Measurements from ENCODE around the gene POLRMT.
"Not testable (repeated sequence)": the region's sequence is repeated elsewhere in the genome, so short reads cannot be mapped to it uniquely, and the experiment has no call there.

POLRMT gene

DNA sequence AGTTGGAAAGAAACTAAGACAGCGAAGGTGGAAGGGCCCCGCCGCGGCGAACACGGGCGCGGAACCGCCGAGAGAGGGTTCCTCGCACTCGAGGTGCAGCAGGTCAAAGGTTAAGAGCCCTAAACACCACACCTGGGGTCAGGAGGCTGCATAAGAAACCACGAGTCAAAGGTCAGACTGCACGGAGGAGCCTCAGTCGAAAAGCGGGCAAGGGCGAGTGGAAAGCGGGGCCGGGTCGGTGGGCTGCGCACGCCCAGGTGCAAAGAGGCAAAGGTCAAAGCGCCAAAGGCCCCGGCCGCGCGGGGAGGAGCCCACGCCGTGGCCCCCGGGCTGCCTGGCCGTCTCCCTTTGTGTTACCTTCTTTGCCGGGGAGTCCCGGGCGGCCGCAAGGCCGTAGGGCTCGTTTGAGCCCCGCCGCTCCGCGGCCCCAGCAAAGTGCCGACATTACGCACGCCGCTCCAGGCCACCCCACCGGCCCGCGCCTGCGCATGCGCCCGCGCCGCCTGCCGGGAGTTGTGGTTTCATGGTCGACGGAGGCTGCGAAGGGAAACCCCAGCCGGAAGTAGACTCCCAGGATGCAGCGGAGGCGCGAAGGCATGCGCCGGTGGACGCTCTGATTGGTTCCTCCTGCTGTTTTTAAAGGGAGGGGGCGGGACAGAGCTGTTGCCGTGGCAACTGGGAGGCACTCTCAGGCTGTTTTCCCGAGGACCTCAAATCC lies at the start of gene POLRMT:
POLRMT (minus strand) TSS at position 470 of the 718 bp plus-strand sequence; CDS start at position 445, 25 bp downstream.
- peak; percentile 94 for DNase-seq

DNA sequence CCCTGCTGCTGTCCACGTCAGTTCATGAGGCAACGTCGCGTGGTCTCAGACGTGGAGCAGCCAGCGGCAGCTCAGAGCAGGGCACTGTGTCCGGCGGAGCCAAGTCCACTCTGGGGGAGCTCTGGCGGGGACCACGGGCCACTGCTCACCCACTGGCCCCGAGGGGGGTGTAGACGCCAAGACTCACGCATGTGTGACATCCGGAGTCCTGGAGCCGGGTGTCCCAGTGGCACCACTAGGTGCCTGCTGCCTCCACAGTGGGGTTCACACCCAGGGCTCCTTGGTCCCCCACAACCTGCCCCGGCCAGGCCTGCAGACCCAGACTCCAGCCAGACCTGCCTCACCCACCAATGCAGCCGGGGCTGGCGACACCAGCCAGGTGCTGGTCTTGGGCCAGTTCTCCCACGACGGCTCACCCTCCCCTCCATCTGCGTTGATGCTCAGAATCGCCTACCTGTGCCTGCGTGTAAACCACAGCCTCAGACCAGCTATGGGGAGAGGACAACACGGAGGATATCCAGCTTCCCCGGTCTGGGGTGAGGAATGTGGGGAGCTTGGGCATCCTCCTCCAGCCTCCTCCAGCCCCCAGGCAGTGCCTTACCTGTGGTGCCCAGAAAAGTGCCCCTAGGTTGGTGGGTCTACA lies 49.5 kb upstream of the POLRMT start:
- DNase-seq: no peak

- DNase-seq: no peak
These were observed 48.0 kb upstream of the POLRMT start for GRCh38 chr19:681029-682019.

- peak; percentile 87 for DNase-seq
These were observed 47.1 kb upstream of the POLRMT start for GRCh38 chr19:680287-681028.

DNA sequence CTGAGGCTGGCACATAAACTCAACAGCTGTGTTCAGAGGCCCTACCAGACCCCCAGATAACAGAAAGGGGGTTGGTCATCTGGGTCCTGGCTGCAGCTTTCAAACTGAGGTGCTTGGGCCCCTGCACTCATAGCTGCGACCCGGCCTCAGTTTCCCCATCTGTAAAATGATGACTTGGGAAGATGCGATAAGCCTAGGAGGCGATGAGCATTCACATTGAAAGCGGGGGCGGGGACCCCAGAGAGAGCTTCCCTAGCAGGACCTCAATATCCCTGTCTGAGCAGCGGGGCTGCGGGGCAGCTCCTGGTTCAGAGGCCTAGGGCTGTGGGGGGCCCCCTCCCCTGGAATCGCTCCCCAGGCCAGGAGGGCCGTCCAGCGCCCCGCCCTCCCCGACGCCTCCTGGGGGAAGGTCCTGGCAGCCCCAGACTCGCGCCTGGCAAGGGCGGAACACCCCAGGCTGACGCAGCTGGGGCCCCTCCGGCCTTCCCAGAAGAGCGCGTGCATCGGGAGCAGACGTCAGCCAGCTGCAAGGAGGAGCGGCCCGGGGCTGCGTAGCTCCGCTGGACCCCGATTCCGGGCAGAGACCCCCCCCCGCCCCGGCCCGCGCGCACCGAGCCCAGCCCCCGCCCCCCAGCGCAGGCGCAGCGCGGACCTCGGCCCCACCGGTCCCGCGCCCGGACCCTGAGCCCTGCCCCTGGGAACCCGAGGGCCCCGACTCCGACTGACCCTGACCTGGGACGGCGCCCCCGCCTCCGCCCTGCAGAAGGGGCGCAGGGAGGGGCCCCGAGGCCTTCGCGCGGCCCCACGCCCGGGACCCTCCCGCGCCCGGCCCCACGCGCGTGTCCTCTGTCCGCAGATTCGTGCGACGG lies 46.3 kb upstream of the POLRMT start:
- DNase-seq: no peak

DNA sequence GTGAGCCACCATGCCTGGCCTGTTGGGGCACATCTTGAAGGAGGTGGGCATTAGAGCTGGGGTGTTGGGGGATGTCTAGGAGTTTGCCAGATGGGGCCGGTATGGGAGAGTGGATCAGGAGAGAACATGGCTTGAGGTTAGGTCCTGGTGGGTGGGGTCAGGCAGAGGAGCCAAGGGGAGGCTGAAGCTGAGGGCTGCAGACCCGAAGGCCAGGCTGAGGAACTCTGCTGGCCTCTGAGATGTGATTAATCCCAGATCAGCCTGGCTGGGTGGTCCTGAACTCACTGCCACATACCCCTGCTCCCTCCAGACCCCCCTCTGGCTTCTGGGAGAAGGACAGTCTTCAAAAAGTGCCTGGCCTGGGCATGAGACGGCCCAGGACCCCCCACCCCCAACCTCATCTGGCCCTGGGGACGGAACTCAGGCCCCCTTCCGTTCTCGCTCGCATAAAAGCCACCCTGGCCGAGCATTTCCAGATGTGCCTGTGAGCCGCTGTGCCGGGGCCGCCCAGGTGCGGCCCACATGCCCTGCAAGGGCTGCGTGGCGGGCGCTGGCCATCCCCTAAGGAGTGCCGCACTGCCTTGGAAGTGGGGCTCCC lies 45.6 kb upstream of the POLRMT start:
- no peak for DNase-seq

- DNase-seq: no peak
These were observed 44.5 kb upstream of the POLRMT start for GRCh38 chr19:677601-678436.

GRCh38 chr19:677201-677600 lies 43.9 kb upstream of the POLRMT start:
- DNase-seq: no peak

DNA sequence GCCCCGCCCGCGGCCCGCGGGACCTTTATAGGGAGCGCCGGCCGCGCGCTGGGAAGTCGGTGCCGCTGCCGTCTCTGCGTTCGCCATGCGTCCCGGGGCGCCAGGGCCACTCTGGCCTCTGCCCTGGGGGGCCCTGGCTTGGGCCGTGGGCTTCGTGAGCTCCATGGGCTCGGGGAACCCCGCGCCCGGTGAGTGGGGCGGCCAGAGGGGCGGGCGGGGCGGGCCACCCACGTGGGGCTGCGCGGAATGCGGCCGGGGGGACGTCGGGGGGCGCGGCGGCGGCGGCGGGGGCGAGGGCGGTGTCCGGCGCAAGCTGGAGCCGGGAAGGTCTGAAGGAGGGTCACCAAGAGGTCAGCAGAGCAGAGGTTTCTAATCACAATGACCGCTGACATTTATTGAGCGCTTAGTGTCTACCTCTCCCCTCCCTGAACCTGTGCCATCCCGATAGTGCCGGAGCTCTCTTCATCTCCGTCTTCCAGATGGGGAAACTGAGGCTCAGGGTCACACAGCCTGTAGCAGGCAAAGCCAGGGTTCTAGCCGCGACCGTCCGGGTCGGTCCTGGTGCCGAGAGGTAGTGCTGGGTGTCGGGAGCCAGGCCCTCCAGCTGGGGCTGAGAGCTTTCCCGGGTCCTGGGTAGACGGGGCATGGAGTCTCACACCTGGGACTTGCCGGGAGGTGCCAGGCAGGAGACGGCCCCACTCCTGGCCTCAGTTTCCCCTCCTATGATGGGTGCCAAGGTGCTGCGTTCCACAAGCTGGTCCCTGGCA lies 43.2 kb upstream of the POLRMT start, which contains the start of gene FSTL3:
FSTL3 (plus strand) TSS at position 54 of the 767 bp plus-strand sequence; CDS start at position 86, 32 bp downstream.
- DNase-seq: no peak

DNA sequence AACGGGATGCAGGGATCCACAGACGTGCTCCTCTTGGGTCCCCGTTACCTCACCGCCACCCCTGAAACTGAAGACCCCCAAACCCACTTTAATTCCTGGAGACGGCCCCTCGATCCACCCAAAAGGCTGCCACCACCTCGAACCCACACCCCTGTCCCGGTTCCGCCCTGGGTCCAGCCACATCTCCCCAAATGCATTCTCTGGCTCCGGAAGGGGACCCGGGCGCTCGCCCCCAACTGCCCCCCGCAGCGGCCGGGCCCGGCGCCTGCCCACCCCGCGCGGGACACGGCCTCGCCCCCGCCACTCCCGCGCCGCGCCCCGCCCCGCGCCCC lies 42.6 kb upstream of the POLRMT start:
- DNase-seq: no peak

- DNase-seq: no peak
These were observed 41.2 kb upstream of the POLRMT start for GRCh38 chr19:674282-675151.

DNA sequence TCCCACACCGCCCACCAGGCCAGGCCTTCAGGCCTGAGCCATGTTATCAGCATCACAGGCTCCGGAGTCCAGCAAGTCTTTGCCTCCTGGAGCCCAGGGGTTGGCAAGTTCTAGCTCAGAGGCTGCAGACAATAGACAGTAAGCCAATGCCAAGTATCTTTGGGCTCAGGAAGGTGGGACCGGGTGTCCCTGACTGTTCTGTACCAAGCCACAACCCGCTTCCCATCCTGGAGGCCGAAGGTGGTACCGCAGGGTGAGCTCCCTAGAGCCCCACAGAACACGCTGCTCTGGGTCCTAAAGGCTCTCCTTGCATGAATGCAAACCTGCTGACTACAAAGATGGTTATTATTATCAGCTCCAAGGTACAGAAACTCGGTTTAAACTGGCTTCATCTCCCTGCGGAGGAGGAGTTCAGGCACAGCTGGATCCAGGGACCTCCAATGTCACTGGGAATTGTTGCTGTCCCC lies 37.3 kb upstream of the POLRMT start:
- DNase-seq: no peak

DNA sequence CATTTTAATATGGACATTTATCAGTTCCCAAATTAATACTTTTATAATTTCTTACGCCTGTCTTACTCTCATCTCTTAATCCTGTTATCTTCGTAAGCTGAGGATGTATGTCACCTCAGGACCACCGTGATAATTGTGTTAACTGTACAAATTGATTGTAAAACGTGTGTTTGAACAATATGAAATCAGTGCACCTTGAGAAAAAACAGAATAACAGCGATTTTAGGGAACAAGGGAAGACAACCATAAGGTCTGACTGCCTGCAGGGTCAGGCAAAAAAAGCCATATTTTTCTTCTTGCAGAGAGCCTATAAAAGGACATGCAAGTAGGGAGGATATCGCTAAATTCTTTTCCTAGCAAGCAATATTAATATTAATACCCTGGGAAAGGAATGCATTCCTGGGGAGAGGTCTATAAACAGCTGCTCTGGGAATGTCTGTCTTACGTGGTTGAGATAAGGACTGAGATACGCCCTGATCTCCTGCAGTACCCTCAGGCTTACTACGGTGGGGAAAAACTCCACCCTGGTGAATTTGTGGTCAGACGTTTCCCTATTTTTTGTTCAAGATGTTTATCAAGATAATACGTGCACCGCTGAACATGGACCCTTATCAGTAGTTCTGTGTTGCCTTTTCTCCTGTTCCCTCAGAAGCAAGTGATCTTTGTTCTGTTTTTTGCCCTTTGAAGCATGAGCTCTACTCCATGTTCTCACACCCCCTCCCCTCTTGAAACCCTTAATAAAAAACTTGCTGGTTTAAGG lies 35.5 kb upstream of the POLRMT start:
- DNase-seq: not testable (repeated sequence)

DNA sequence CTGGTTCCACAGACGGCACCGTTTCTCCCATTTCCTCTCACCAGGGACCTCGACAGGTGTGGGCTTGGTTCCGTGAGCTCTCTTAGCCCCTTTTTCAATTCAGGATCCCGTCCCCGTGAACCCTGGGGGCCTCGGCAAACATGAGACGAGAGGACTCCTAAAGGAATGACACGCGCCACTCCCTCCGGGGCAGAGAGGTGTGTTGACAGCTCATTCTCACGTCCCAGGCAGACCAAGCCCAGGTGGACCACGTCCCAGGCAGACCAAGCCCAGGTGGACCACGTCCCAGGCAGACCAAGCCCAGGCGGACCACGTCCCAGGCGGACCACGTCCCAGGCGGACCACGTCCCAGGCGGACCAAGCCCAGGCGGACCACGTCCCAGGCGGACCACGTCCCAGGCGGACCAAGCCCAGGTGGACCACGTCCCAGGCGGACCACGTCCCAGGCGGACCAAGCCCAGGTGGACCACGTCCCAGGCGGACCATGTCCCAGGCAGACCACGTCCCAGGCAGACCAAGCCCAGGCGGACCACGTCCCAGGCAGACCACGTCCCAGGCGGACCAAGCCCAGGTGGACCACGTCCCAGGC lies 33.7 kb upstream of the POLRMT start:
- DNase-seq: not testable (repeated sequence)

DNA sequence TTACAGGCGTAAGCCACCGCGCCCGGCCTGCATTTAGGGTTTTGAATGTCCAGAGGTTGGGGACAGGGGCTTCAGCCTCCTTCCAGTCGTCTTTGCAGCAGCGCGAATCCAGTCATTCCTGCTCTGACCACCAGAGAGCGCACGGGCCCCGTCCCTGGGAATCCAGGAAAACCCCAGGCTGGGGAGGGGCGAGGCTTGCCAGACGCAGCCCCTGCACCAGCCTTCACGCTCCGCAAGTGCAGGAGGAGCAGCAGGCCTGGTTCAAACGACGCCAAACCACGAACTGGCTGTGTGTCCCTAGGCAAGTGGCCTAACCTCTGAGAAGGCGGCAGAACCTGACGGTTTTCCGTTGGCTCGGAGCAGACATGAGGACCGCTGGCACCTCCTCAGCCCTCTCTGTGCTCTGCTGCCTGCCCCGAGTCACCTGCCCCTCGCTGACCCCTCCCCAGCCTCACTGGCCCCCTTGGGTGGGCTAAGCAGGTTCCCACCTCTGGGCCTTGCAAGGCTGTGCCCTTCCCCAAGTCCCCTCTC lies 31.6 kb upstream of the POLRMT start:
- peak; percentile 19 for DNase-seq

DNA sequence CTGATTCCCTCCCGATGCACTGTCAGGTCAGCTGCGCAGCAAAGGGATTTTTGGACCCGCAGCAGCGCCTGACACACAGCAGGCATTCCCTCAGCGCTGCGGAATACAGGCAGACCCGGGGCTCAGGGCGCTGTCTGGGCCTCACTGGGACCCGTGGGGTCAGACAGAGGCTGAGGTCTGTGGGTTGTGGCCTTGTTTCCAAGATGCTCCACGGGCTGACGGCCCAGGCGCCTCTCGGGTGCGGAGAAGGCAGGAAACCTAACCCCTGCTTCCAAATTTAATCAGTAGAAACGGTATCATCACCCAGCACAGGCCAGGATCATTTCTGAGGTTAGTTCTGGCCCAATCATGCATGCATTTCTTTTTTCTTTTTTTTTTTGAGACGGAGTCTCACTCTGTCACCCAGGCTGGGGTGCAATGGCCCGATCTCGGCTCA lies 30.4 kb upstream of the POLRMT start:
- DNase-seq: no peak

Measured in NCI-H2227 treated with DMSO at 0.1 percent for 48 hours (cell line).